Measurements from ENCODE around the gene PLCH1.

Gene PLCH1

GRCh38 chr3:155661760-155662159 lies 83.1 kb downstream of the PLCH1 start:
- TF ChIP-seq, protein P1, sequence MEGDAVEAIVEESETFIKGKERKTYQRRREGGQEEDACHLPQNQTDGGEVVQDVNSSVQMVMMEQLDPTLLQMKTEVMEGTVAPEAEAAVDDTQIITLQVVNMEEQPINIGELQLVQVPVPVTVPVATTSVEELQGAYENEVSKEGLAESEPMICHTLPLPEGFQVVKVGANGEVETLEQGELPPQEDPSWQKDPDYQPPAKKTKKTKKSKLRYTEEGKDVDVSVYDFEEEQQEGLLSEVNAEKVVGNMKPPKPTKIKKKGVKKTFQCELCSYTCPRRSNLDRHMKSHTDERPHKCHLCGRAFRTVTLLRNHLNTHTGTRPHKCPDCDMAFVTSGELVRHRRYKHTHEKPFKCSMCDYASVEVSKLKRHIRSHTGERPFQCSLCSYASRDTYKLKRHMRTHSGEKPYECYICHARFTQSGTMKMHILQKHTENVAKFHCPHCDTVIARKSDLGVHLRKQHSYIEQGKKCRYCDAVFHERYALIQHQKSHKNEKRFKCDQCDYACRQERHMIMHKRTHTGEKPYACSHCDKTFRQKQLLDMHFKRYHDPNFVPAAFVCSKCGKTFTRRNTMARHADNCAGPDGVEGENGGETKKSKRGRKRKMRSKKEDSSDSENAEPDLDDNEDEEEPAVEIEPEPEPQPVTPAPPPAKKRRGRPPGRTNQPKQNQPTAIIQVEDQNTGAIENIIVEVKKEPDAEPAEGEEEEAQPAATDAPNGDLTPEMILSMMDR (IDR thresholded peaks at IDR 0.05; ENCODE audit: low read depth, low read length, missing control alignments): no peak
- DNase-seq (ENCODE audit: extremely low read depth, low read depth): no peak
- no peak overlapping the region for H3K4me3 ChIP-seq (replicated peaks; ENCODE audit: low read depth, low read length)

GRCh38 chr3:155661042-155661441 lies 83.8 kb downstream of the PLCH1 start:
- no peak for DNase-seq (ENCODE audit: extremely low read depth, low read depth)
- no peak overlapping the region for H3K4me3 ChIP-seq (replicated peaks; ENCODE audit: low read depth, low read length)
- TF ChIP-seq, protein P1 (IDR thresholded peaks at IDR 0.05; ENCODE audit: low read depth, low read length, missing control alignments): no peak

DNA sequence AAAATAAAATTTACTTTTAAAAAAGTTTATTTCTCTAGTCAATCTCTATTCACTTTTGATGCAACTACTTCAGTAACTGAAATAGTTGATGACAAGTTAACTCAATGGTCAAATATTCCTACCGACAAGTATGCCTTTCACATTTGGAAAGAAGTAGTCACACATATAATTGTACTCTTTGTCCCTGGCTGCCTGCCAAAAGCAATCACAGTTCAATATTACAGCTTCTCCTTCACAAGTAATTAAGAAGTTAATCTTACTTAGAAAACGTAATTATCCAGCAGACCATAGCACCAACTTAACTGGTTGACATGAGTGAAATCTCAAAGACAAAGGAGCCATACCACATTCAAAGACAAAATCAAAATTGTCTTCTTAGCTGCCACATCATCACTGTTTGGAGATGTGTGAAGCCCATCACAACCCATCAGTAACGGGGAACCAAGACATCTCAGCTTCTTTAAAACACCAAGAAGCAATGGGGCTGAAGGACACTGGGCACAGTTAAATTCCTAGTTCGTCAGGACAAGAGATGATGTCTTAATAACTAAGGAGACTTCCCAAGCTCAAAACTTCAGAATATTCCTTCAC lies 86.1 kb downstream of the PLCH1 start:
- no peak for DNase-seq (ENCODE audit: extremely low read depth, low read depth)
- no peak overlapping the region for H3K4me3 ChIP-seq (replicated peaks; ENCODE audit: low read depth, low read length)
- TF ChIP-seq, protein P1 (IDR thresholded peaks at IDR 0.05; ENCODE audit: low read depth, low read length, missing control alignments): no peak

DNA sequence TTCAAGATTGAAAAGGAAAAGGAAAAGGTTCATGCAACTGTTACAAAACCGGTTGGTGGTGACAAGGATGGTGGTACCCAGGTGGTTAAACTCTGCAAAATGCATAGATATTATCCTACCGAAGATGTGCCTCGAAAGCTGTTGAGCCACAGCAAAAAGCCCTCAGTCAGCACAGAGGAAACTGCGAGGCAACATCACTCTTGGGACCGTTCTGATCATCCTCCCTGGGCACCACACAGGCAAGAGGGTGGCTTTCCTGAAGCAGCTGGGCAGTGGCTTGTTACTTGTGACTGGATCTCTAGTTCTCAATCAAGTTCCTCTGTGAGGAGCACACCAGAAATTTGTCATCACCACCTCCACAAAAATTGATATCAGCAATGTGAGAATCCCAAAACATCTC lies 86.9 kb downstream of the PLCH1 start:
- no peak overlapping the region for H3K4me3 ChIP-seq (replicated peaks; ENCODE audit: low read depth, low read length)
- DNase-seq (ENCODE audit: extremely low read depth, low read depth): no peak
- TF ChIP-seq, protein P1 (IDR thresholded peaks at IDR 0.05; ENCODE audit: low read depth, low read length, missing control alignments): no peak

- DNase-seq (ENCODE audit: extremely low read depth, low read depth): no peak
- TF ChIP-seq, protein P1 (IDR thresholded peaks at IDR 0.05; ENCODE audit: low read depth, low read length, missing control alignments): no peak
- no peak overlapping the region for H3K4me3 ChIP-seq (replicated peaks; ENCODE audit: low read depth, low read length)
Measured at GRCh38 chr3:155657161-155657560, 87.7 kb downstream of the PLCH1 start.

DNA sequence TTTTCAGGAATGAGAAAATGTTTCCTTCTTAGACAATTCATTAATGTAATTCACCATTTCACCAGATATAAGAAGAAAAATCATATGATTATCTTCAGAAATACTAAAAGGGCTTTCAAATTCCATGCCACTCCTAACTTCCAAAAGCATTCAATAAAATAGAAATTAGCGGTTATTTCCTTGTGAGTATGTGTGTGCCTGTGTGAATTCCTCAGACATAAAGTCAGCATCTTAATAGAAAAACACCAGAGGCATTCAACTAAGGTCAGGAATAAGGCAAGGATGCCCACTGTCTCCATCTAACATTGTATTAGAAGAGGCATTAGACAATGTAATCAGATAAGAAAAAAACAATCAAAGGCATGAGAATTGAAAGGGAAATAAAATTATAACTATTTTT lies 88.4 kb downstream of the PLCH1 start:
- TF ChIP-seq, protein P1 (IDR thresholded peaks at IDR 0.05; ENCODE audit: low read depth, low read length, missing control alignments): no peak

More for the DNA sequence above, 88.4 kb downstream of the PLCH1 start:
- H3K4me3 ChIP-seq (replicated peaks; ENCODE audit: low read depth, low read length): no peak overlapping the region
- DNase-seq (ENCODE audit: extremely low read depth, low read depth): no peak

Data from HFF-Myc (cell line).